GM23338 (cell line): ENCODE results near the gene ANAPC7. TPM values are rescaled to one million over a fixed set of nuclear protein-coding genes. Genes with fewer than 3 reads are reported as not detected.

ENCODE experiments used
- ATAC-seq: fragments of 200-7000 bp; cut with Tn5 transposase; 3 replicates; pipeline ENCODE4 v1.9.1; 2020
- DNase-seq: peaks from one replicate; pipeline ENCODE4 v3.0.0-alpha.2; 2015; ENCODE audit warnings: low spot score
- H2AFZ ChIP-seq: fragments of 200-600 bp; sonication (generic); 2 replicates; pipeline ENCODE4 v1.8.0; 2016; ENCODE audit warnings: antibody characterized with exemption, mild to moderate bottlenecking, moderate library complexity
- H3F3A ChIP-seq: fragments of 200-600 bp; sonication (generic); replicated peaks from 2 replicates; pipeline ENCODE4 v1.8.0; 2017; ENCODE audit warnings: antibody characterized with exemption, mixed run types, low read depth
- H3K27ac ChIP-seq: fragments of 200-600 bp; sonication (generic); 2 replicates; pipeline ENCODE4 v1.6.1; 2016; ENCODE audit warnings: low read depth
- H3K27me3 ChIP-seq: fragments of 200-600 bp; sonication (generic); 2 replicates; pipeline ENCODE4 v1.8.0; 2016; ENCODE audit warnings: mild to moderate bottlenecking, mixed run types, moderate library complexity; ENCODE audit not compliant: insufficient read depth
- H3K36me3 ChIP-seq: fragments of 200-600 bp; sonication (generic); 2 replicates; pipeline ENCODE4 v1.8.0; 2016; ENCODE audit warnings: mild to moderate bottlenecking; ENCODE audit not compliant: insufficient read depth
- H3K4me1 ChIP-seq: fragments of 200-600 bp; sonication (generic); 2 replicates; pipeline ENCODE4 v1.8.0; 2016; ENCODE audit warnings: mild to moderate bottlenecking, moderate library complexity; ENCODE audit not compliant: insufficient read depth
- H3K4me2 ChIP-seq: fragments of 200-600 bp; sonication (generic); 2 replicates; pipeline ENCODE4 v1.7.1; 2017; ENCODE audit warnings: mixed run types
- H3K4me3 ChIP-seq: fragments of 200-600 bp; sonication (generic); 2 replicates; pipeline ENCODE4 v1.6.1; 2016; ENCODE audit warnings: mixed run types
- H3K79me2 ChIP-seq: fragments of 200-600 bp; sonication (generic); replicated peaks from 2 replicates; pipeline ENCODE4 v1.8.0; 2017; ENCODE audit warnings: mild to moderate bottlenecking; ENCODE audit not compliant: insufficient read depth
- H3K9me2 ChIP-seq: fragments of 200-600 bp; sonication (generic); 2 replicates; pipeline ENCODE4 v1.8.0; 2017; ENCODE audit not compliant: insufficient read depth
- H4K20me1 ChIP-seq: fragments of 200-600 bp; sonication (generic); replicated peaks from 2 replicates; pipeline ENCODE4 v1.8.0; 2017; ENCODE audit warnings: mild to moderate bottlenecking; ENCODE audit not compliant: insufficient read depth
- H3K27ac Mint-ChIP-seq: 2 replicates; pipeline ENCODE4 v1.8.0; 2020; ENCODE audit warnings: inconsistent platforms, mild to moderate bottlenecking, moderate library complexity, mixed read lengths
- H3K27me3 Mint-ChIP-seq: 3 replicates; pipeline ENCODE4 v1.8.0; 2022; ENCODE audit warnings: low read depth, mild to moderate bottlenecking, moderate library complexity, mixed read lengths, inconsistent platforms; ENCODE audit not compliant: insufficient read depth, poor library complexity
- H3K36me3 Mint-ChIP-seq: 3 replicates; pipeline ENCODE4 v1.8.0; 2021; ENCODE audit warnings: low read depth, mild to moderate bottlenecking, inconsistent platforms, moderate library complexity, mixed read lengths
- H3K4me1 Mint-ChIP-seq: 3 replicates; pipeline ENCODE4 v1.8.0; 2020; ENCODE audit warnings: mild to moderate bottlenecking, inconsistent platforms, mixed read lengths
- H3K4me3 Mint-ChIP-seq: 3 replicates; pipeline ENCODE4 v1.8.0; 2021; ENCODE audit warnings: moderate library complexity, mild to moderate bottlenecking, inconsistent platforms, mixed read lengths
- H3K9me3 Mint-ChIP-seq: 3 replicates; pipeline ENCODE4 v1.8.0; 2020; ENCODE audit warnings: moderate library complexity, mild to moderate bottlenecking, inconsistent platforms, mixed read lengths
- CREB1 ChIP-seq: fragments of 250-450 bp; sonication (Bioruptor Pico); IDR thresholded peaks from 2 replicates; pipeline ENCODE4 v1.5.0; 2020; ENCODE audit warnings: low read depth, mild to moderate bottlenecking, moderate library complexity
- EZH2 ChIP-seq: fragments of 200-600 bp; sonication (generic); IDR thresholded peaks from one replicate; pipeline ENCODE4 v1.8.0; 2017; ENCODE audit warnings: antibody characterized with exemption, mild to moderate bottlenecking, low read depth; ENCODE audit not compliant: unreplicated experiment
- EZH2phosphoT487 ChIP-seq: fragments of 200-600 bp; sonication (generic); IDR thresholded peaks from one replicate; pipeline ENCODE4 v1.8.1; 2018; ENCODE audit warnings: antibody characterized with exemption; ENCODE audit not compliant: unreplicated experiment
- JUNB ChIP-seq: IDR thresholded peaks from one replicate; pipeline ENCODE4 v1.6.1; 2016; ENCODE audit warnings: antibody characterized with exemption; ENCODE audit not compliant: unreplicated experiment
- NANOG ChIP-seq: IDR thresholded peaks from 2 replicates; pipeline ENCODE4 v1.6.1; 2016; ENCODE audit warnings: antibody characterized with exemption, borderline replicate concordance
- POLR2AphosphoS5 ChIP-seq: IDR thresholded peaks from 2 replicates; pipeline ENCODE4 v1.6.1; 2016; ENCODE audit warnings: antibody characterized with exemption, low read depth
- STAT1 ChIP-seq: IDR thresholded peaks from one replicate; pipeline ENCODE4 v1.6.1; 2016; ENCODE audit warnings: antibody characterized with exemption; ENCODE audit not compliant: unreplicated experiment
- ZNF114 ChIP-seq: fragments of 250-450 bp; sonication (Bioruptor Pico); IDR thresholded peaks from 2 replicates; pipeline ENCODE4 v1.5.0; 2020; ENCODE audit warnings: mild to moderate bottlenecking, moderate library complexity
- ZNF331 ChIP-seq: fragments of 250-450 bp; sonication (Bioruptor Pico); IDR thresholded peaks from 2 replicates; pipeline ENCODE4 v1.5.0; 2020; ENCODE audit warnings: low read depth, mild to moderate bottlenecking, moderate library complexity
- polyA plus RNA-seq: library from polyadenylated mRNA; unstranded; fragments of >200 nt; fragmentation: Nextera tagmentation; extraction: Ambion mirVana; gene quantifications from 2 replicates; pipeline ENCODE4 v1.2.1, GENCODE V29; 2016
- total RNA-seq: library from RNA; depleted of rRNA; stranded (reverse); fragments of >200 nt; shearing (Covaris generic); gene quantifications from 2 replicates; pipeline ENCODE4 v1.2.3, GENCODE V29; 2014
- TF ChIP-seq, protein P1 (sequence below): IDR thresholded peaks from one replicate; pipeline ENCODE4 v1.6.1; 2018; ENCODE audit warnings: antibody characterized with exemption; ENCODE audit not compliant: unreplicated experiment
- TF ChIP-seq, protein P2 (sequence below): IDR thresholded peaks from 2 replicates; pipeline ENCODE4 v1.6.1; 2016; ENCODE audit warnings: antibody characterized with exemption
- TF ChIP-seq, protein P3 (sequence below): fragments of 250-450 bp; sonication (Bioruptor Pico); IDR thresholded peaks from 2 replicates; pipeline ENCODE4 v1.5.0; 2020; ENCODE audit warnings: mild to moderate bottlenecking, moderate library complexity
- TF ChIP-seq, protein P4 (sequence below), 2 experiments: fragments of 200-600 bp in 1 of 2; sonication (generic) in 1 of 2; conservative IDR thresholded peaks; 2 replicates each; pipeline versions ENCODE4 v1.5.1 to v1.6.1; 2016 to 2017; ENCODE audit warnings: antibody characterized with exemption in 2 of 2, low read depth in 2 of 2, mild to moderate bottlenecking in 2 of 2, moderate library complexity in 1 of 2

The ANAPC7 gene
- total and polyA plus RNA-seq, 2 experiments from 2014 or later, result 71.0 to 99.3 TPM

DNA sequence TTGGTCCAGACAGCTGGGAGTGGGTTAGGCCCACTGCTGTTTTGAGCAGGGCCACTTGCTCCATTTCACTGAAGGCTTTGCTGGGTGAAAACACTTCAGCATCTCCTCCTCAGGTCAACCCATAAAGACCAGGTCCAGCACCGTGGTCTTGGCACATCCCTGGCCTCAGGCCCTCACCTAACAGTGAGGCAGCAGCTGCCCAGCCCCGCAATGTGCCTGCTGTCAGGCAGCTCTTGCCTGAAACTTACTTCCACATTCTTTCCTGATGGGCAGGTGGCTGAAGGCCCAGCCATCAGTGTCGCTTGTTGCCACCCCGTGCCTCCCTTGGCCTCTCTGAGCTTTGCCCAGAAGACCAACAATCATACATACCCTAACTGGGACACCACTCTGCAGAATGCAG lies 54.4 kb downstream of the ANAPC7 start:
- H3K4me3 ChIP-seq, result no peak overlapping the region
- H3K27ac ChIP-seq, result 0 out of 2 replicates have a peak overlapping the region, but pooled peaks have one; percentile 32
- DNase-seq (no peak), ATAC-seq (no peak)
- peaks cover 32% of the 10 kb centered on the region for H3F3A ChIP-seq
- H3K79me2 ChIP-seq, result no peaks in the 10 kb centered on the region
- H3K36me3 ChIP-seq, result peaks cover 38% of the 10 kb centered on the region
- H3K9me2 ChIP-seq, result no peaks in the 10 kb centered on the region
- H2AFZ ChIP-seq, result no peak overlapping the region
- H3K27me3 Mint-ChIP-seq, result peaks cover 14% of the 10 kb centered on the region
- no peaks in the 10 kb centered on the region for H3K9me3 Mint-ChIP-seq
- H4K20me1 ChIP-seq, result peaks cover 34% of the 10 kb centered on the region
- no peak overlapping the region for H3K4me3 Mint-ChIP-seq
- no peaks in the 10 kb centered on the region for H3K27me3 ChIP-seq
- peaks cover 65% of the 10 kb centered on the region for H3K36me3 Mint-ChIP-seq
- H3K4me1 ChIP-seq, result no peaks in the 10 kb centered on the region; the same call in 1 of the 2 replicates
- H3K4me1 Mint-ChIP-seq, result no peaks in the 10 kb centered on the region
- H3K27ac Mint-ChIP-seq, result peak overlapping the region; percentile 27
- H3K4me2 ChIP-seq, result no peak overlapping the region
- TF ChIP-seq, protein P1, sequence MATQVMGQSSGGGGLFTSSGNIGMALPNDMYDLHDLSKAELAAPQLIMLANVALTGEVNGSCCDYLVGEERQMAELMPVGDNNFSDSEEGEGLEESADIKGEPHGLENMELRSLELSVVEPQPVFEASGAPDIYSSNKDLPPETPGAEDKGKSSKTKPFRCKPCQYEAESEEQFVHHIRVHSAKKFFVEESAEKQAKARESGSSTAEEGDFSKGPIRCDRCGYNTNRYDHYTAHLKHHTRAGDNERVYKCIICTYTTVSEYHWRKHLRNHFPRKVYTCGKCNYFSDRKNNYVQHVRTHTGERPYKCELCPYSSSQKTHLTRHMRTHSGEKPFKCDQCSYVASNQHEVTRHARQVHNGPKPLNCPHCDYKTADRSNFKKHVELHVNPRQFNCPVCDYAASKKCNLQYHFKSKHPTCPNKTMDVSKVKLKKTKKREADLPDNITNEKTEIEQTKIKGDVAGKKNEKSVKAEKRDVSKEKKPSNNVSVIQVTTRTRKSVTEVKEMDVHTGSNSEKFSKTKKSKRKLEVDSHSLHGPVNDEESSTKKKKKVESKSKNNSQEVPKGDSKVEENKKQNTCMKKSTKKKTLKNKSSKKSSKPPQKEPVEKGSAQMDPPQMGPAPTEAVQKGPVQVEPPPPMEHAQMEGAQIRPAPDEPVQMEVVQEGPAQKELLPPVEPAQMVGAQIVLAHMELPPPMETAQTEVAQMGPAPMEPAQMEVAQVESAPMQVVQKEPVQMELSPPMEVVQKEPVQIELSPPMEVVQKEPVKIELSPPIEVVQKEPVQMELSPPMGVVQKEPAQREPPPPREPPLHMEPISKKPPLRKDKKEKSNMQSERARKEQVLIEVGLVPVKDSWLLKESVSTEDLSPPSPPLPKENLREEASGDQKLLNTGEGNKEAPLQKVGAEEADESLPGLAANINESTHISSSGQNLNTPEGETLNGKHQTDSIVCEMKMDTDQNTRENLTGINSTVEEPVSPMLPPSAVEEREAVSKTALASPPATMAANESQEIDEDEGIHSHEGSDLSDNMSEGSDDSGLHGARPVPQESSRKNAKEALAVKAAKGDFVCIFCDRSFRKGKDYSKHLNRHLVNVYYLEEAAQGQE, result no peak
- TF ChIP-seq, protein P2, sequence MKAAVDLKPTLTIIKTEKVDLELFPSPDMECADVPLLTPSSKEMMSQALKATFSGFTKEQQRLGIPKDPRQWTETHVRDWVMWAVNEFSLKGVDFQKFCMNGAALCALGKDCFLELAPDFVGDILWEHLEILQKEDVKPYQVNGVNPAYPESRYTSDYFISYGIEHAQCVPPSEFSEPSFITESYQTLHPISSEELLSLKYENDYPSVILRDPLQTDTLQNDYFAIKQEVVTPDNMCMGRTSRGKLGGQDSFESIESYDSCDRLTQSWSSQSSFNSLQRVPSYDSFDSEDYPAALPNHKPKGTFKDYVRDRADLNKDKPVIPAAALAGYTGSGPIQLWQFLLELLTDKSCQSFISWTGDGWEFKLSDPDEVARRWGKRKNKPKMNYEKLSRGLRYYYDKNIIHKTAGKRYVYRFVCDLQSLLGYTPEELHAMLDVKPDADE, result no peak
- TF ChIP-seq EZH2 (no peak), CREB1 (no peak), ZNF331 (CRISPR knock-in tag) (no peak), JUNB (no peak), STAT1 (no peak), POLR2AphosphoS5 (no peak), NANOG (no peak), EZH2phosphoT487 (no peak), ZNF114 (CRISPR knock-in tag) (no peak)
- TF ChIP-seq, protein P3, sequence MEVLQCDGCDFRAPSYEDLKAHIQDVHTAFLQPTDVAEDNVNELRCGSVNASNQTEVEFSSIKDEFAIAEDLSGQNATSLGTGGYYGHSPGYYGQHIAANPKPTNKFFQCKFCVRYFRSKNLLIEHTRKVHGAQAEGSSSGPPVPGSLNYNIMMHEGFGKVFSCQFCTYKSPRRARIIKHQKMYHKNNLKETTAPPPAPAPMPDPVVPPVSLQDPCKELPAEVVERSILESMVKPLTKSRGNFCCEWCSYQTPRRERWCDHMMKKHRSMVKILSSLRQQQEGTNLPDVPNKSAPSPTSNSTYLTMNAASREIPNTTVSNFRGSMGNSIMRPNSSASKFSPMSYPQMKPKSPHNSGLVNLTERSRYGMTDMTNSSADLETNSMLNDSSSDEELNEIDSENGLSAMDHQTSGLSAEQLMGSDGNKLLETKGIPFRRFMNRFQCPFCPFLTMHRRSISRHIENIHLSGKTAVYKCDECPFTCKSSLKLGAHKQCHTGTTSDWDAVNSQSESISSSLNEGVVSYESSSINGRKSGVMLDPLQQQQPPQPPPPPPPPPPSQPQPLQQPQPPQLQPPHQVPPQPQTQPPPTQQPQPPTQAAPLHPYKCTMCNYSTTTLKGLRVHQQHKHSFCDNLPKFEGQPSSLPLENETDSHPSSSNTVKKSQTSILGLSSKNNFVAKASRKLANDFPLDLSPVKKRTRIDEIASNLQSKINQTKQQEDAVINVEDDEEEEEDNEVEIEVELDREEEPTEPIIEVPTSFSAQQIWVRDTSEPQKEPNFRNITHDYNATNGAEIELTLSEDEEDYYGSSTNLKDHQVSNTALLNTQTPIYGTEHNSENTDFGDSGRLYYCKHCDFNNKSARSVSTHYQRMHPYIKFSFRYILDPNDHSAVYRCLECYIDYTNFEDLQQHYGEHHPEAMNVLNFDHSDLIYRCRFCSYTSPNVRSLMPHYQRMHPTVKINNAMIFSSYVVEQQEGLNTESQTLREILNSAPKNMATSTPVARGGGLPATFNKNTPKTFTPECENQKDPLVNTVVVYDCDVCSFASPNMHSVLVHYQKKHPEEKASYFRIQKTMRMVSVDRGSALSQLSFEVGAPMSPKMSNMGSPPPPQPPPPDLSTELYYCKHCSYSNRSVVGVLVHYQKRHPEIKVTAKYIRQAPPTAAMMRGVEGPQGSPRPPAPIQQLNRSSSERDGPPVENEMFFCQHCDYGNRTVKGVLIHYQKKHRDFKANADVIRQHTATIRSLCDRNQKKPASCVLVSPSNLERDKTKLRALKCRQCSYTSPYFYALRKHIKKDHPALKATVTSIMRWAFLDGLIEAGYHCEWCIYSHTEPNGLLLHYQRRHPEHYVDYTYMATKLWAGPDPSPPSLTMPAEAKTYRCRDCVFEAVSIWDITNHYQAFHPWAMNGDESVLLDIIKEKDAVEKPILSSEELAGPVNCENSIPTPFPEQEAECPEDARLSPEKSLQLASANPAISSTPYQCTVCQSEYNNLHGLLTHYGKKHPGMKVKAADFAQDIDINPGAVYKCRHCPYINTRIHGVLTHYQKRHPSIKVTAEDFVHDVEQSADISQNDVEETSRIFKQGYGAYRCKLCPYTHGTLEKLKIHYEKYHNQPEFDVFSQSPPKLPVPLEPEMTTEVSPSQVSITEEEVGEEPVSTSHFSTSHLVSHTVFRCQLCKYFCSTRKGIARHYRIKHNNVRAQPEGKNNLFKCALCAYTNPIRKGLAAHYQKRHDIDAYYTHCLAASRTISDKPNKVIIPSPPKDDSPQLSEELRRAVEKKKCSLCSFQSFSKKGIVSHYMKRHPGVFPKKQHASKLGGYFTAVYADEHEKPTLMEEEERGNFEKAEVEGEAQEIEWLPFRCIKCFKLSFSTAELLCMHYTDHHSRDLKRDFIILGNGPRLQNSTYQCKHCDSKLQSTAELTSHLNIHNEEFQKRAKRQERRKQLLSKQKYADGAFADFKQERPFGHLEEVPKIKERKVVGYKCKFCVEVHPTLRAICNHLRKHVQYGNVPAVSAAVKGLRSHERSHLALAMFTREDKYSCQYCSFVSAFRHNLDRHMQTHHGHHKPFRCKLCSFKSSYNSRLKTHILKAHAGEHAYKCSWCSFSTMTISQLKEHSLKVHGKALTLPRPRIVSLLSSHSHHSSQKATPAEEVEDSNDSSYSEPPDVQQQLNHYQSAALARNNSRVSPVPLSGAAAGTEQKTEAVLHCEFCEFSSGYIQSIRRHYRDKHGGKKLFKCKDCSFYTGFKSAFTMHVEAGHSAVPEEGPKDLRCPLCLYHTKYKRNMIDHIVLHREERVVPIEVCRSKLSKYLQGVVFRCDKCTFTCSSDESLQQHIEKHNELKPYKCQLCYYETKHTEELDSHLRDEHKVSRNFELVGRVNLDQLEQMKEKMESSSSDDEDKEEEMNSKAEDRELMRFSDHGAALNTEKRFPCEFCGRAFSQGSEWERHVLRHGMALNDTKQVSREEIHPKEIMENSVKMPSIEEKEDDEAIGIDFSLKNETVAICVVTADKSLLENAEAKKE (CRISPR knock-in tag), result no peak
- TF ChIP-seq, protein P4, sequence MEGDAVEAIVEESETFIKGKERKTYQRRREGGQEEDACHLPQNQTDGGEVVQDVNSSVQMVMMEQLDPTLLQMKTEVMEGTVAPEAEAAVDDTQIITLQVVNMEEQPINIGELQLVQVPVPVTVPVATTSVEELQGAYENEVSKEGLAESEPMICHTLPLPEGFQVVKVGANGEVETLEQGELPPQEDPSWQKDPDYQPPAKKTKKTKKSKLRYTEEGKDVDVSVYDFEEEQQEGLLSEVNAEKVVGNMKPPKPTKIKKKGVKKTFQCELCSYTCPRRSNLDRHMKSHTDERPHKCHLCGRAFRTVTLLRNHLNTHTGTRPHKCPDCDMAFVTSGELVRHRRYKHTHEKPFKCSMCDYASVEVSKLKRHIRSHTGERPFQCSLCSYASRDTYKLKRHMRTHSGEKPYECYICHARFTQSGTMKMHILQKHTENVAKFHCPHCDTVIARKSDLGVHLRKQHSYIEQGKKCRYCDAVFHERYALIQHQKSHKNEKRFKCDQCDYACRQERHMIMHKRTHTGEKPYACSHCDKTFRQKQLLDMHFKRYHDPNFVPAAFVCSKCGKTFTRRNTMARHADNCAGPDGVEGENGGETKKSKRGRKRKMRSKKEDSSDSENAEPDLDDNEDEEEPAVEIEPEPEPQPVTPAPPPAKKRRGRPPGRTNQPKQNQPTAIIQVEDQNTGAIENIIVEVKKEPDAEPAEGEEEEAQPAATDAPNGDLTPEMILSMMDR (conservative IDR thresholded peaks at IDR 0.05; ENCODE audit: low read depth in 2 of 2), result no peak
